Tibial nerve (tissue), 4 donors: Measurements from ENCODE around the gene IP6K1. TPM values are rescaled to one million over a fixed set of nuclear protein-coding genes. Genes with fewer than 3 reads are reported as not detected.
A peak's percentile ranks its signal among the peaks of the same experiment; 100 is the strongest.

Source experiments
- DNase-seq, 2 donors: peaks; one replicate each; pipeline ENCODE4 v3.0.0-alpha.2; 2019; ENCODE audit warnings: low spot score in 2 of 2
- H3K27ac ChIP-seq, 4 donors: fragments of 200-600 bp; sonication (generic) in 3 of 4; one replicate each; pipeline ENCODE4 v1.5.1; 2017 to 2019; ENCODE audit warnings: mild to moderate bottlenecking in 1 of 4
- H3K27me3 ChIP-seq, 2 donors: fragments of 200-600 bp; sonication (generic) in 1 of 2; one replicate each; pipeline versions ENCODE4 v1.5.1 to v1.6.0; 2017 to 2019
- H3K36me3 ChIP-seq, 3 donors: fragments of 200-600 bp; sonication (generic); one replicate each; pipeline ENCODE4 v1.5.1; 2018 to 2019
- H3K4me1 ChIP-seq, 4 donors: fragments of 200-600 bp; sonication (generic) in 3 of 4; one replicate each; pipeline ENCODE4 v1.5.1; 2017 to 2019
- H3K4me3 ChIP-seq, 4 donors: fragments of 200-600 bp; sonication (generic) in 3 of 4; one replicate each; pipeline ENCODE4 v1.5.1; 2017 to 2019; ENCODE audit warnings: mild to moderate bottlenecking in 1 of 4, moderate library complexity in 1 of 4
- H3K9me3 ChIP-seq, 4 donors: fragments of 200-600 bp; sonication (generic) in 3 of 4; one replicate each; pipeline ENCODE4 v1.5.1; 2017 to 2019
- EP300 ChIP-seq, 2 donors: sonication (generic); formaldehyde crosslinking; IDR thresholded peaks; one replicate each; pipeline ENCODE4 v1.6.1; 2017; ENCODE audit warnings: antibody characterized with exemption in 2 of 2, mild to moderate bottlenecking in 1 of 2
- POLR2A ChIP-seq, 2 donors: fragments of 450-650 bp; IDR thresholded peaks; one replicate each; pipeline ENCODE4 v1.6.1; 2017; ENCODE audit warnings: antibody characterized with exemption in 2 of 2, mild to moderate bottlenecking in 2 of 2, moderate library complexity in 2 of 2
- WGBS, 2 donors: methylation state at CpG; one replicate each; pipeline ENCODE4 v1.1.5; 2018; 5-methylcytosine and 5-hydroxymethylcytosine counted together
- total RNA-seq, 4 donors: library from RNA; depleted of rRNA; stranded (reverse); fragments of >200 nt; gene quantifications; one replicate each; pipeline ENCODE4 v1.1.0, GENCODE V29; 2016
- TF ChIP-seq, protein P1 (sequence below), 5 experiments: fragments of 200-600 bp in 3 of 5; fragments of 450-650 bp in 2 of 5; sonication (generic) in 3 of 5; IDR thresholded peaks; one replicate each; pipeline ENCODE4 v1.5.1; 2016 to 2019; ENCODE audit warnings: antibody characterized with exemption in 5 of 5, mild to moderate bottlenecking in 3 of 5, moderate library complexity in 2 of 5

IP6K1 gene
- total RNA-seq, 4 donors from 2014 or later, result 43.2 to 77.5 (median 50.7) TPM

DNA sequence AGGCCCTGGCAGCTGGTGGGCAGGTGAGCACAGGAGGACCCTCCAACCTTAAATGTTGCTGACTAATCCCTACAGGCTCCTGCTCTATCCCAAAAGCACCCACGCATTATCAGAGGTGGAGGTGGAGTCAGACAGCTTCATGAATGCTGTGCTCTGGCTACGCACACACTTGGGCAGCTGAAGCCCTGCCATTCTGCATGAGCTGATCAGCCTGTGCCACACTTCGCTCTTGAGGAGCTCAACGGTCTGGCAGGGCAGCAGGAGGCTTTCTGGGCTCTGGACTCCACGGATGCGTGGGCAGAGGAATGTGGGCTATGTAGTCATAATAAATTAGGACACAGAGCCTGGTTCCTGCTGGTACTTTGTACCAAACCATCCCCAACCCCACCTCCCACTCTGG, 103.2 kb downstream of the IP6K1 start:
- no peak overlapping the region for H3K4me3 ChIP-seq
- H3K9me3 ChIP-seq, result no peaks in the 10 kb centered on the region
- H3K4me1 ChIP-seq, result peaks cover 0 to 19% (median 4%) of the 10 kb centered on the region in 4 donors
- no peak for DNase-seq
- TF ChIP-seq EP300 (IDR thresholded peaks at IDR 0.05), result no peak
- TF ChIP-seq, protein P1, sequence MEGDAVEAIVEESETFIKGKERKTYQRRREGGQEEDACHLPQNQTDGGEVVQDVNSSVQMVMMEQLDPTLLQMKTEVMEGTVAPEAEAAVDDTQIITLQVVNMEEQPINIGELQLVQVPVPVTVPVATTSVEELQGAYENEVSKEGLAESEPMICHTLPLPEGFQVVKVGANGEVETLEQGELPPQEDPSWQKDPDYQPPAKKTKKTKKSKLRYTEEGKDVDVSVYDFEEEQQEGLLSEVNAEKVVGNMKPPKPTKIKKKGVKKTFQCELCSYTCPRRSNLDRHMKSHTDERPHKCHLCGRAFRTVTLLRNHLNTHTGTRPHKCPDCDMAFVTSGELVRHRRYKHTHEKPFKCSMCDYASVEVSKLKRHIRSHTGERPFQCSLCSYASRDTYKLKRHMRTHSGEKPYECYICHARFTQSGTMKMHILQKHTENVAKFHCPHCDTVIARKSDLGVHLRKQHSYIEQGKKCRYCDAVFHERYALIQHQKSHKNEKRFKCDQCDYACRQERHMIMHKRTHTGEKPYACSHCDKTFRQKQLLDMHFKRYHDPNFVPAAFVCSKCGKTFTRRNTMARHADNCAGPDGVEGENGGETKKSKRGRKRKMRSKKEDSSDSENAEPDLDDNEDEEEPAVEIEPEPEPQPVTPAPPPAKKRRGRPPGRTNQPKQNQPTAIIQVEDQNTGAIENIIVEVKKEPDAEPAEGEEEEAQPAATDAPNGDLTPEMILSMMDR (IDR thresholded peaks at IDR 0.05), result no peak
- no peak for TF ChIP-seq POLR2A (IDR thresholded peaks at IDR 0.05)
- H3K36me3 ChIP-seq, result peaks cover 5 to 74% (median 17%) of the 10 kb centered on the region in 3 donors
- H3K27me3 ChIP-seq, result peaks cover 0 to 14% of the 10 kb centered on the region in 2 donors
- 82 to 88% methylated on average over 3 to 6 of the region's 6 CpGs for WGBS, 2 donors
- peak overlapping the region in 1 of 4 donors; percentile 11 for H3K27ac ChIP-seq

DNA sequence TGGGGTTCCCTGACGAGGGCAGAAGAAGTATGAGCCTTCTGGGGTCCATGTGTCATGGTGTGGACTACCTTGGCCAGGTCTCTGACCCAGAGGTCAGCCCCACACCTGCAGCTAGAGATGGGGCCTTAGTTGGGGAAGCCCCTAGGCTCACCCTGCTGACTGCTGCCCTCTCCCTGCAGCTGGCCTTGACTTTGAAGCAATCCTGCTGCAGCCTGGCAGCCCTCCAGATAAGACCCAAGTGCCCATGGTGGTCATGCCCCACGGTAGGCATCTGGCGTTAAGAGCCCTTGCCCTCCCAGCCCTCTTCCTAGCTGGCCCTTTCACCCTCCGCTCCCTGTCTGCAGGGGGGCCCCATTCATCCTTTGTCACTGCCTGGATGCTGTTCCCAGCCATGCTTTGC, 104.8 kb downstream of the IP6K1 start:
- DNase-seq, result no peak
- no peak overlapping the region for H3K4me3 ChIP-seq
- H3K4me1 ChIP-seq, result peaks cover 0 to 9% (median 2%) of the 10 kb centered on the region in 4 donors
- peaks cover 5 to 90% (median 25%) of the 10 kb centered on the region in 3 donors for H3K36me3 ChIP-seq
- peaks cover 0 to 4% of the 10 kb centered on the region in 2 donors for H3K27me3 ChIP-seq
- no peak overlapping the region for H3K27ac ChIP-seq
- H3K9me3 ChIP-seq, result no peaks in the 10 kb centered on the region
- 77 to 78% methylated on average over 4 of the region's 4 CpGs for WGBS, 2 donors
- TF ChIP-seq POLR2A (IDR thresholded peaks at IDR 0.05), result no peak
- TF ChIP-seq, protein P1 (IDR thresholded peaks at IDR 0.05), result no peak
- TF ChIP-seq EP300 (IDR thresholded peaks at IDR 0.05), result no peak

DNA sequence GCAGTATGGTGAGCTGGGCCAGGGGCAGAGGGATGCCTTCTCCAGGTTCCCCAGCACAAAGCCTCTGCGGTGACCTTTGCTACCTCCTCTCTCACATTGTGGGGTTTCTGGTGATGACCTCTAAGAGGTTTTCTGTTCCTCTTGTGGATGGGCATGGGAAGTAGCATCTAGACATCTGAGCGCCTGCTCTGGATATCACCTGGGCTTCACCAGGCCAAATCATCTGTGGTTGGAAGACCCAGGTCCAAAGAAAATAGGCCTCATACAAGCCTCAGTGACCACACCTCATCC, 105.2 kb downstream of the IP6K1 start:
- 100% methylated on average over 1 of the region's 2 CpGs; no CpG with 5 or more reads in 1 of the 2 donors for WGBS, 2 donors
- TF ChIP-seq, protein P1 (IDR thresholded peaks at IDR 0.05), result no peak
- TF ChIP-seq EP300 (IDR thresholded peaks at IDR 0.05), result no peak
- TF ChIP-seq POLR2A (IDR thresholded peaks at IDR 0.05), result no peak
- no peak overlapping the region for H3K27ac ChIP-seq

DNA sequence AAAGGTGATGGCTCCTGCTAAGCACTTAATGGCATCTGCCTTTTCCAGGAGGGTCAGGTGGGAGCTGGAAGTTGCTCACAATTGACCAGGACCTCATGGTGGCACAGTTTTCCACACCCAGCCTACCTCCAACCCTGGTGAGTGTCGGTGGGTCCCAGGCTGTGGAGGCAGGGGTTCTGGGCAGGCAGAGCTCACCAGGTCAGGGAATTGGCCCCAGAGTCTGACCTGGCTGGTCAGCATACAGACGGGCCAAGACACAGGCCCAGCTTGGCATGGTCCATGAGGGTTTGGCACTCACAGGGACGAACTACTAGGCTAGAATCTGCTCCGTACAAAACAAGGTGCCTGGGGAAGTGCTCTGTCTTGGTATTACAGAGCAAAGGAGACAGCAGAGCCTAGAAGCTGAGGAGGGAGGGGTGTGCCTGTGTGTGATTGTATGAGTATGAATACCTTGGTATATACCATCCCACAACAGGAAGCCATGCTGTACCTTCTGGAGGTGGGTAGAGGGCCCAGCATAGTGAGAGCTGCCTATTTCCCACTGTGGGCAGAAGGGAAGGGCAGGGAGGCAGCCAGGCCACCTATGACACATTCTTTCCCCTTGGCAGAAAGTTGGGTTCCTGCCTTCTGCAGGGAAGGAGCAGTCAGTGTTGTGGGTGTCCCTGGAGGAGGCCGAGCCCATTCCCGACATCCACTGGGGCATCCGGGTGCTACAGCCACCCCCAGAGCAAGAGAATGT, 105.7 kb downstream of the IP6K1 start:
- Histone ChIP-seq H3K36me3 (peaks cover 5 to 99% (median 25%) of the 10 kb centered on the region in 3 donors), H3K4me3 (no peak overlapping the region), H3K27me3 (no peaks in the 10 kb centered on the region), H3K4me1 (peaks cover 0 to 3% (median under 1%) of the 10 kb centered on the region in 4 donors), H3K9me3 (no peaks in the 10 kb centered on the region), H3K27ac (no peak overlapping the region)
- DNase-seq, result no peak
- WGBS, 2 donors, result 77 to 86% methylated on average over 4 to 7 of the region's 7 CpGs
- TF ChIP-seq POLR2A (IDR thresholded peaks at IDR 0.05) (no peak), EP300 (IDR thresholded peaks at IDR 0.05) (no peak)
- TF ChIP-seq, protein P1 (IDR thresholded peaks at IDR 0.05), result no peak

More for the DNA sequence above, 105.2 kb downstream of the IP6K1 start:
- Histone ChIP-seq H3K4me3 (no peak overlapping the region), H3K4me1 (peaks cover 0 to 5% (median under 1%) of the 10 kb centered on the region in 4 donors), H3K36me3 (peaks cover 5 to 94% (median 25%) of the 10 kb centered on the region in 3 donors), H3K9me3 (no peaks in the 10 kb centered on the region), H3K27me3 (peaks cover 0 to under 1% of the 10 kb centered on the region in 2 donors)
- no peak for DNase-seq

DNA sequence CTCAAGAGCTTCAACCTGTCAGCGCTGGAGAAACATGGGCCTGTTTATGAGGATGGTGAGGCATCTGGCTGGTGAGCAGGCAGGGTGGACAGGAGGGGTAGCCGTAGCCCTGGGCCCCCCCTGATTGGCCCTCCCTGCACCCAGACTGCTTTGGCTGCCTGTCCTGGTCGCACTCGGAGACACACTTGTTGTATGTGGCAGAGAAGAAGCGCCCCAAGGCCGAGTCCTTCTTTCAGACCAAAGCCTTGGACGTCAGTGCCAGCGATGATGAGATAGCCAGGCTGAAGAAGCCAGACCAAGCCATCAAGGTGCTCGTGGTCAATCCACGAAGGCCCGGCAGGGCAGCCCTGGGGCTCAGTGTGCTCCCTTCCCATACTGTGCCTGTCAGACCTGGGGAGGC, 110.4 kb downstream of the IP6K1 start:
- peaks cover 0 to 21% (median 13%) of the 10 kb centered on the region in 4 donors for H3K4me1 ChIP-seq
- peaks cover 5 to 54% (median 25%) of the 10 kb centered on the region in 3 donors for H3K36me3 ChIP-seq
- no peak for DNase-seq
- no peaks in the 10 kb centered on the region for H3K27me3 ChIP-seq
- TF ChIP-seq POLR2A (IDR thresholded peaks at IDR 0.05) (no peak), EP300 (IDR thresholded peaks at IDR 0.05) (no peak)
- TF ChIP-seq, protein P1 (IDR thresholded peaks at IDR 0.05), result no peak
- H3K27ac ChIP-seq, result no peak overlapping the region
- H3K9me3 ChIP-seq, result peaks cover 0 to 5% (median 0%) of the 10 kb centered on the region in 4 donors
- WGBS, 2 donors, result 90 to 92% methylated on average over 10 to 11 of the region's 11 CpGs
- H3K4me3 ChIP-seq, result no peak overlapping the region
